ENCODE results near the gene SP8. TPM values are rescaled to one million over a fixed set of nuclear protein-coding genes. Genes with fewer than 3 reads are reported as not detected.

The SP8 gene
- polyA plus RNA-seq, 1 donor (not counting 4 experiments of a cell fraction or from before 2014, with no cell fraction given), result 0.17 TPM

GRCh38 chr7:20786049-20786412, 655 bp downstream of the SP8 start:
- peaks cover 6% of the 10 kb centered on the region for H3K4me1 ChIP-seq (ENCODE audit: control insufficient read depth, extremely low read depth, insufficient read depth, low read length)
- no peak for FAIRE-seq
- H3K36me3 ChIP-seq (ENCODE audit: control insufficient read depth in 2 of 2, extremely low read depth in 1 of 2, insufficient read depth in 2 of 2, low read length in 2 of 2), result no peaks in the 10 kb centered on the region
- peak overlapping the region; percentile 69 to 92 (median 76) for H3K4me3 ChIP-seq (ENCODE audit: control insufficient read depth in 2 of 3, extremely low read depth in 1 of 3, insufficient read depth in 2 of 3, low read depth in 1 of 3, low read length in 3 of 3)
- no peaks in the 10 kb centered on the region for H4K20me1 ChIP-seq (ENCODE audit: control insufficient read depth, extremely low read depth, insufficient read depth, low read length)
- peak overlapping the region; percentile 1 for H2AFZ ChIP-seq (ENCODE audit: control insufficient read depth, low read length)
- no peaks in the 10 kb centered on the region for H3K9me1 ChIP-seq (ENCODE audit: control insufficient read depth, extremely low read depth, insufficient read depth, low read length)
- H3K9me3 ChIP-seq (ENCODE audit: control insufficient read depth, low read depth, low read length), result no peaks in the 10 kb centered on the region
- peak overlapping the region; percentile 93 for H3K4me2 ChIP-seq (ENCODE audit: control insufficient read depth, extremely low read depth, insufficient read depth, low read depth, low read length)
- H3K79me2 ChIP-seq (ENCODE audit: control insufficient read depth, insufficient read depth, low read length), result no peaks in the 10 kb centered on the region
- dilution Hi-C loops (cut with MboI; ENCODE audit: extremely low pct_ligation_motif_present, low sequenced_read_pairs), result no loop called here
- no peak for DNase-seq (ENCODE audit: low read depth, low spot score)
- H3K27ac ChIP-seq (ENCODE audit: control insufficient read depth, insufficient read depth, low read length), result no peak overlapping the region
- peaks cover 38% of the 10 kb centered on the region for H3K27me3 ChIP-seq (ENCODE audit: control insufficient read depth, extremely low read depth, insufficient read depth, low read length)
- peak overlapping the region; percentile 68 for H3K9ac ChIP-seq (ENCODE audit: control insufficient read depth, extremely low read depth, insufficient read depth, low read length)
- TF ChIP-seq EZH2 (IDR thresholded peaks at IDR 0.05; ENCODE audit: low read length), result no peak
- TF ChIP-seq, protein P1, sequence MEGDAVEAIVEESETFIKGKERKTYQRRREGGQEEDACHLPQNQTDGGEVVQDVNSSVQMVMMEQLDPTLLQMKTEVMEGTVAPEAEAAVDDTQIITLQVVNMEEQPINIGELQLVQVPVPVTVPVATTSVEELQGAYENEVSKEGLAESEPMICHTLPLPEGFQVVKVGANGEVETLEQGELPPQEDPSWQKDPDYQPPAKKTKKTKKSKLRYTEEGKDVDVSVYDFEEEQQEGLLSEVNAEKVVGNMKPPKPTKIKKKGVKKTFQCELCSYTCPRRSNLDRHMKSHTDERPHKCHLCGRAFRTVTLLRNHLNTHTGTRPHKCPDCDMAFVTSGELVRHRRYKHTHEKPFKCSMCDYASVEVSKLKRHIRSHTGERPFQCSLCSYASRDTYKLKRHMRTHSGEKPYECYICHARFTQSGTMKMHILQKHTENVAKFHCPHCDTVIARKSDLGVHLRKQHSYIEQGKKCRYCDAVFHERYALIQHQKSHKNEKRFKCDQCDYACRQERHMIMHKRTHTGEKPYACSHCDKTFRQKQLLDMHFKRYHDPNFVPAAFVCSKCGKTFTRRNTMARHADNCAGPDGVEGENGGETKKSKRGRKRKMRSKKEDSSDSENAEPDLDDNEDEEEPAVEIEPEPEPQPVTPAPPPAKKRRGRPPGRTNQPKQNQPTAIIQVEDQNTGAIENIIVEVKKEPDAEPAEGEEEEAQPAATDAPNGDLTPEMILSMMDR (optimal IDR thresholded peaks at IDR 0.05 in 1 of 3, IDR thresholded peaks at IDR 0.05 in 1 of 3, conservative IDR thresholded peaks at IDR 0.05 in 1 of 3; ENCODE audit: extremely low read depth in 1 of 3, insufficient read depth in 2 of 3, low read length in 3 of 3), result no peak

- H2AFZ ChIP-seq (ENCODE audit: control insufficient read depth, low read length), result peak overlapping the region; percentile 86
- no peaks in the 10 kb centered on the region for H4K20me1 ChIP-seq (ENCODE audit: control insufficient read depth, extremely low read depth, insufficient read depth, low read length)
- peak overlapping the region; percentile 5 for H3K27ac ChIP-seq (ENCODE audit: control insufficient read depth, insufficient read depth, low read length)
- dilution Hi-C loops (cut with MboI; ENCODE audit: extremely low pct_ligation_motif_present, low sequenced_read_pairs), result no loop called here
- H3K36me3 ChIP-seq (ENCODE audit: control insufficient read depth in 2 of 2, extremely low read depth in 1 of 2, insufficient read depth in 2 of 2, low read length in 2 of 2), result no peaks in the 10 kb centered on the region
- peaks cover 6% of the 10 kb centered on the region for H3K4me1 ChIP-seq (ENCODE audit: control insufficient read depth, extremely low read depth, insufficient read depth, low read length)
- peaks cover 31% of the 10 kb centered on the region for H3K27me3 ChIP-seq (ENCODE audit: control insufficient read depth, extremely low read depth, insufficient read depth, low read length)
- no peak for TF ChIP-seq EZH2 (IDR thresholded peaks at IDR 0.05; ENCODE audit: low read length)
- TF ChIP-seq, protein P1 (optimal IDR thresholded peaks at IDR 0.05 in 1 of 3, IDR thresholded peaks at IDR 0.05 in 1 of 3, conservative IDR thresholded peaks at IDR 0.05 in 1 of 3; ENCODE audit: extremely low read depth in 1 of 3, insufficient read depth in 2 of 3, low read length in 3 of 3), result no peak
- H3K9me3 ChIP-seq (ENCODE audit: control insufficient read depth, low read depth, low read length), result no peaks in the 10 kb centered on the region
- peak overlapping the region; percentile 68 for H3K9ac ChIP-seq (ENCODE audit: control insufficient read depth, extremely low read depth, insufficient read depth, low read length)
- no peaks in the 10 kb centered on the region for H3K79me2 ChIP-seq (ENCODE audit: control insufficient read depth, insufficient read depth, low read length)
- H3K9me1 ChIP-seq (ENCODE audit: control insufficient read depth, extremely low read depth, insufficient read depth, low read length), result no peaks in the 10 kb centered on the region
- peak overlapping the region; percentile 93 for H3K4me2 ChIP-seq (ENCODE audit: control insufficient read depth, extremely low read depth, insufficient read depth, low read depth, low read length)
- no peak for DNase-seq (ENCODE audit: low read depth, low spot score)
- no peak for FAIRE-seq
- H3K4me3 ChIP-seq (ENCODE audit: control insufficient read depth in 2 of 3, extremely low read depth in 1 of 3, insufficient read depth in 2 of 3, low read depth in 1 of 3, low read length in 3 of 3), result peak overlapping the region; percentile 69 to 92 (median 76)
Observed at GRCh38 chr7:20785157-20786048, 1.3 kb downstream of the SP8 start.
